ENCODE results near the gene PRRC2B. TPM values are rescaled to one million over a fixed set of nuclear protein-coding genes. Genes with fewer than 3 reads are reported as not detected.

Gene PRRC2B
- total and polyA plus RNA-seq, 2 of the 8 experiments (the other 6 are each of a cell fraction or from before 2014, with no cell fraction given) = 37.3 to 249 TPM

DNA sequence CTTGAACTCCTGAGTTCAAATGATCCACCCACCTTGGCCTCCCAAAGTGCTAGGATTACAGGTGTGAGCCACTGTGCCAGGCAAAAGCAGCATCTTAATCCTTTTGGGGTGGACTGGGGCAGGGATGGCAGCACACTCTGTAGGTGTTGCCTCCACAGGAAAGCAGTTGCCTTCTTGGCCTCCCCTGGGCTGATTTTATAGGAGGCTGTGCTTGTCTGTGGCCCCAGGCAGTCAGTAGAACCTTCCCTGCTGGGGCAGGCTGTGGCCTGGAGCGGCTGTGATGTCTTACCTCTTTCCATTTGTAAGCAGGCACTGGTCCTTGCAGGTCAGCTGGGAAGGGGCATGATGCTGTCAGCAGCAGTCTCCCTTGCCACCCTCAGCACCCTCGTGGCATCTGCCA lies 49.8 kb downstream of the PRRC2B start (continued):
- TF ChIP-seq EZH2 (IDR thresholded peaks at IDR 0.05; ENCODE audit: low read depth, low read length, severe bottlenecking) (no peak), SUZ12 (IDR thresholded peaks at IDR 0.05; ENCODE audit: low read length) (no peak), EP300 (IDR thresholded peaks at IDR 0.05; ENCODE audit: borderline replicate concordance in 1 of 2, low read depth in 2 of 2, low read length in 2 of 2) (no peak), NANOG (IDR thresholded peaks at IDR 0.05; ENCODE audit: insufficient read depth, low read depth, low read length, poor library complexity, severe bottlenecking) (no peak), POLR2AphosphoS5 (IDR thresholded peaks at IDR 0.05; ENCODE audit: low read depth, low read length) (no peak)

All from H1 (cell line).